ENCODE measurements around the gene SYDE1.
"Not testable (repeated sequence)": the region's sequence is repeated elsewhere in the genome, so short reads cannot be mapped to it uniquely, and the experiment has no call there.

SYDE1 gene, protein sequence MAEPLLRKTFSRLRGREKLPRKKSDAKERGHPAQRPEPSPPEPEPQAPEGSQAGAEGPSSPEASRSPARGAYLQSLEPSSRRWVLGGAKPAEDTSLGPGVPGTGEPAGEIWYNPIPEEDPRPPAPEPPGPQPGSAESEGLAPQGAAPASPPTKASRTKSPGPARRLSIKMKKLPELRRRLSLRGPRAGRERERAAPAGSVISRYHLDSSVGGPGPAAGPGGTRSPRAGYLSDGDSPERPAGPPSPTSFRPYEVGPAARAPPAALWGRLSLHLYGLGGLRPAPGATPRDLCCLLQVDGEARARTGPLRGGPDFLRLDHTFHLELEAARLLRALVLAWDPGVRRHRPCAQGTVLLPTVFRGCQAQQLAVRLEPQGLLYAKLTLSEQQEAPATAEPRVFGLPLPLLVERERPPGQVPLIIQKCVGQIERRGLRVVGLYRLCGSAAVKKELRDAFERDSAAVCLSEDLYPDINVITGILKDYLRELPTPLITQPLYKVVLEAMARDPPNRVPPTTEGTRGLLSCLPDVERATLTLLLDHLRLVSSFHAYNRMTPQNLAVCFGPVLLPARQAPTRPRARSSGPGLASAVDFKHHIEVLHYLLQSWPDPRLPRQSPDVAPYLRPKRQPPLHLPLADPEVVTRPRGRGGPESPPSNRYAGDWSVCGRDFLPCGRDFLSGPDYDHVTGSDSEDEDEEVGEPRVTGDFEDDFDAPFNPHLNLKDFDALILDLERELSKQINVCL

DNA sequence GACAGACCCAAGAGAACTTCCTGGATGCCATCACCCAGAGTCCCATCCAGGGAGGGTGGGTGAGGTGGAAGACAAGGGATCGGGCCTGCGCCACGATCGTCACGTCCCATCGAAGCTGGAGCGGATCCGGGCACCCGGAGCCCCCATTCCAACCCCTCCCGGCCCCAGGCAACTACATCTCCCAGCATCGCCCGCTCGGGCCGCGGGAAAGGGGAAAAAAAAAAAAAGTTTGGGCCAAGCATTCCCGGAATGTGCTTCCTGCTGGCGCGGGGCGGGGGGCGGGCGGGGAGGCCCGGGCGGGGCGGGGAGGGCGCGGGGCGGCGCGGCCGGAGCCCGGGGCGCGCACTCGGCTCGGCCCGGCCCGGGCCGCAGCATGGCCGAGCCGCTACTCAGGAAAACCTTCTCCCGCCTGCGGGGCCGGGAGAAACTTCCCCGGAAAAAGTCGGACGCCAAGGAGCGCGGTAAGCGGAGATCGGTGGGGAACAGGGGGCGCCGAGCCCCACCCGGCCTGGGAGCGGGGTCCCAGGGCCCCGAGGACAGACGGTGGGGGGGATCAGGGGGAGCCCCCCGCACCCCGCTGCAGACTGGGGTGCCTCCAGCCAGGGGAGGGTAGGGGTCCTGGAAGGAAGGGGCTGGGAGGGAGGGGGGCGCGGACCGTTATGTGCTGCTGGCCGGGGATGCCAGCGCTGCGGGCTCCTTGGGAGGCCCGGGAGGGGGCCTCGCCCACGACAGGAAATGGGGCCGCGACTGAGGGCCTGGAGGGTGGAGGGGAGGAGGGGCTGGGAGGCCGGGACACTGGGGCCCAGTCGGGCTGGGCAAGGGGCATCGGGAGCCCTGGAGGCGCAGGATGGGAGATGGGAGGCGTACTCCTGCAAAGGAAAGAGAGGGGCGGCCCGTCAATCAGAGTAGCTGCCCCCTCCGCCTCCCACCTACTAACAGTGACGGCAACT is at the start of gene SYDE1:
TSS of gene SYDE1 (plus strand) at position 341 of the 950 bp plus-strand sequence. CDS start at position 374, 33 bp downstream.
- peak; percentile 90 for DNase-seq

DNA sequence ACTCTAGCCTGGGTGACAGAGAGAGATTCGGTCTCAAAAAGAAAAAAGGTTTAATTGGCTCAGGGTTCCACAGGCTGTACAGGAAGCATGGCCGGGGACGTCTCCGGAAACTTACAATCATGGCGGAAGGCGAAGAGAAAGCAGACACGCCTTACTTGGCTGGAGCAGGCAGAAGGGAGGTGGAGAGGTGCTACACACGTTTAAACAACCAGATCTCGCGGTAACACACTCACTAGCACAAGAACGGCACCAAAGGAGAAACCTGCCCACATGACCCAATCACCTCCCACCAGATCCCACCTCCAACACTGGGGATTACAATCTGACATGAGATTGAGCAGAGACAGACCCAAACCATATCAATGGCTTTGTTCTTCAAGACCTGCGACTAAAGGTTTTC is 45.2 kb upstream of the SYDE1 start:
- no peak for DNase-seq

DNA sequence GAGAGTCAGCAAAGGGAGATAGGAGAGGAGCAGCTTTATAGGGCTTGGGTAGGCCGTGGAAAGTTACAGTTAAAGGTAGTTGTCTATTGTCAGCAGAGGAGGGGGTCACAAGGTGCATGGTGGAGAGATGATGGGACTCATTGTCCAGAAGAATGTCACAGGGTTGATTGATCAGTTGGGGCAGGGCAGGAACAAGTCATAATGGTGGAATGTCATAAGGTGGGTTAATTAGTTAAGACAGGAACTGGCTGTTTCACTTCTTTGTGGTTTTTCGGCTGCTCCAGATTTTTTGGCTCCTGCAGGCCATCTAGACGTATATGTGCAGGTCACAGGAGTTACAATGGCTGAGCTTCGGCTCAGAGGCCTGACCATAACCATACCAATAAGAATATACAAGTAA is 36.8 kb upstream of the SYDE1 start:
- not testable (repeated sequence) for DNase-seq

DNA sequence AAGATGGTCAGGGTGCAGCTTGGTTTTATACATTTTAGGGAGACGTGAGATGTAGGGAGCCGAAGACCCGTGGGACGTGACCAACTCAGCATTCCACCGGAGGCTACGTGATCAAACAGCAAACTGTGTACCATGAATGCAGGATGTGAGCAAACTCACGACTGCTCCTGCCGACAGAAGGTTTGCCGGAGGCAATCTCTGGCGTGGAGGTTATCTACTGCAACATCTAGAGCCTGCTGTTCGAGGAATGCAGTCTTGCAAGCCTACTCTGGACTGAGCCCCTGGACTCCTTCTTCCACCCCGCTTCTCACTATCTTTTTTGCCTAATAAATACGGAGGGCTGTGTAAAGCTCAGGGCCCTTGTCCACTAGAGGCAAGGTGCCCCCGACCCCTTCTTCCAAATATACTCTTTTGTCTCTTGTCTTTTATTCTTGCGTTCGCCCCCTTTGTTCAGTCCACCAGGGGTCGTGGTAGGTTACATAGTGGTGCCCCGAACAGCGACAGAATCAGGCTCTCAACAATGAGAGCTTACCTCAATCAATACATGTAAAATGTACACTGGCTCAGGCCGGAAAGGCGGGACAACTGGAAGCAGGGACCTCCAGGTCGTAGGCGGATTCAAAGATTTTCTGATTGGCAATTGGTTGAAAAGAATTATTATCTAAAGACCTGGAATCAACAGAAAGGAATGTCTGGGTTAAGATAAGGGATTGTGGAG is 34.1 kb upstream of the SYDE1 start:
- DNase-seq: no peak

DNA sequence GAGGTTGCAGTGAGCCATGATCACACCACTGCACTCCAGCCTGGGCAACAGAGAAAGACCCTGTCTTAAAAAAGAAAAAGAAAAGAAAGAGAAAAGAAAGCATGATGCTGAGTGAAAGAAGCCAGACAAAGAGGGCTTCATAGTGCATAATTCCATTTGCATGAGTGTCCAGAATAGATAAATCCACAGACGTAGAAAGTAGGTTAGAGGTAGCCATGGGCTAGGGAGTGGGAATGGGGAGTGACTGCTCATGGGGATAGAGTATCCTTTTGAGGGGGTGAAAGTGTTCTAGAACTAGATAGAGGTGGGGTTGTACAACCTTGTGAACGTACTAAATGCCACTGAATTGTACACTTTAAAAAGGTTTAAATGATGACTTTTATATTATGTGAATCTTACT is 32.8 kb upstream of the SYDE1 start:
- DNase-seq: no peak

DNA sequence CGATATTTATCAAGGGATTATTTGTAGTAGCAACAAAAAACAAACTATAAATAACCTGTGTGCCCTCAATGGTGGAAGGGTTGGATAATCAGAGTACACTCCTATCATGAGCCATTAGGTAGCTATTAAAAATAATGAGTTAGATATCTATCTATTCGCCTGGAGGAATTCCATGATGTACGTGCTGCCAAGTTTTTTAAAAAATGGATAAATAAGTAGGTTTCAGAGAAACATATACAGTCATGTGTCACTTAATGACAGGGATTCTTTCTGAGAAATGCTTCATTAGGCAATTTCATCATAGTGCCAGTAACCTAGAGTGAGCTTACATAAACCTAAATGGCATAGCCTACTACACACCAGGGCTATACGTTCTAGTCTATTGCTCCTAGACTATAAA is 31.4 kb upstream of the SYDE1 start:
- DNase-seq: no peak

DNA sequence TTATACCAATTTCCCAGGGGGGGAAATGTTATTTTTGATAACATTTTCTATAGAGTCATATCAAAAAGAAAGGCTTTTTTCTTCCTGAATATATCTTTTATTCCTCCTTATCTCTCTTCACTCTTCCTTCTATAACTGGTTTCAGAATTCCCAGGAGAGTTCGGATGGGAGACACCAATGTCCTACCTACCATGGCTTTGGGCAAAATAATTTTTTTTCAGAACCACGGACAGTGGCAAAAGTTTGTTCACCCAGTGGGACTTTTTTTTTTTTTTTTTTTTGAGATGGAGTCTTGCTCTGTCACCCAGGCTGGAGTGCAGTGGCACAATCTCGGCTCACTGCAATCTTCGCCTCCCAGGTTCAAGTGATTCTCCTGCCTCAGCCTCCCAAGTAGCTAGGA is 27.2 kb upstream of the SYDE1 start:
- DNase-seq: not testable (repeated sequence)

DNA sequence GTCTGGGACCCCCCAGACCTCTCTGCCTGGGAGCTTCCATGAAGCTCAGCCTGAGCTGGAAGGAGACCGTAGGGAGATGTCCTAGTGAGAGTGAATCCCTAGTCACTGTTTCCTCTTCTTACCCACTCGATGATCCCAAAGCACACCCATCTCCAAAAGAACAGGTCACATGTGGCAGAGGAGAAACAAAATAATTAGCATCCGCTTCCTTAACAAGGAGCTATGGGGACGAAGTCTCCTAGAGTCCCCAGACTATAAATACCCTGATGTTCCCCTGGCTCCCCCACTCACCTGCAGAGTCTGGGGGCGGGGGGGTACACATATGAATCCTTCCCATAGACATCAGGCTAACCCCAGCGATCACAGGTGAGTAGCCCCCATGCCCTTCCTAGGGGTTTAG is 25.3 kb upstream of the SYDE1 start, which contains the start of gene OR1I1:
TSS of gene OR1I1 (plus strand) at position 301 of the 400 bp plus-strand sequence. CDS start 4,855 bp downstream, outside the sequence.
- no peak for DNase-seq

DNA sequence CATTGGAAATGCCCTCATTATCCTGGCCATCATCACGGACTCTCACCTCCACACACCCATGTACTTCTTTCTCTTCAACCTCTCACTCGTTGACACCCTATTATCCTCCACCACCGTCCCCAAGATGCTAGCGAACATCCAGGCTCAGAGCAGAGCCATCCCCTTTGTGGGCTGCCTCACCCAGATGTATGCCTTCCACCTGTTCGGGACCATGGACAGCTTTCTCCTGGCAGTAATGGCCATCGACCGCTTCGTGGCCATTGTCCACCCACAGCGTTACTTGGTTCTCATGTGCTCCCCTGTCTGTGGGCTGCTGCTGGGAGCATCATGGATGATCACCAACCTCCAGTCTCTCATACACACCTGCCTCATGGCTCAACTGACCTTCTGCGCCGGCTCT is 20.0 kb upstream of the SYDE1 start:
- no peak for DNase-seq

DNA sequence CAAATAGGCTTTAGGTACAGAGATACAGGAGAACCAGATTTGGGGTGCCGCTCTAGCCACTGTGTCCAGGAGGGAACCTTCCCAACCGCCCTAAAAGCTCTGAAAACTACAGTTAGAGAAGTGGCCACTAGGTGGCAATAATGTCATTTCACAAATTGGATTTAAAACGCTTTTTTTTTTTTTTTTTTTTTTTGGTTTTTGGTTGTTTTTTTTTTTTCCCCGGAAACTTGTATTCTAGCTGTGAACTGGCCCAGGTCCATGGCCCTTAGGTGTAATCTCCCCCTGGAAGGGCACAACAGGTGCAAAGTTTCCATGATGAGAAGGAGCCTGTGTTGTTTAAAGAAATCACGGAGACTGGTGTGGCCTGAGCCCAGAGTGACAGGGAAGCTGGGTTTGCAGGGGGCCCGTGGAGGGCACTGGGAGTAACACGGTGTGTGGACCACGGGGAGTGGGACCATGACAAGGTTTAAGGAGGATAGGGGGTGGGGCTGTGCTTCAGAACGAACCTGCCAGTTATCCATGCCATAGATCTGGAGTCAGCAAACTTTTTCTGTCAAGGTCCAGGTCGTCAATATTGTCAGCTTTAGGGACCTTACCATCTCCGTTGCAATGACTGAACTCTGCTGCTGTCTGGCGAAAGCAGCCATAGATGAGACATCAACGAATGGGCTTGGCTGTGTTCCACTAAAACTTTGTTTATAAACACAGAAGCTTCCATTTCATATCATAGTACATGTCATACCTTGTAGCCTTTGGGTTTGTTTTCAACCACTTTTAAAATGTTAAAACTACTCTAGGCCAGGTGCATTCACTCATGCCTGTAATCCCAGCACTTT is 15.1 kb upstream of the SYDE1 start:
- DNase-seq: peak; percentile 68

DNA sequence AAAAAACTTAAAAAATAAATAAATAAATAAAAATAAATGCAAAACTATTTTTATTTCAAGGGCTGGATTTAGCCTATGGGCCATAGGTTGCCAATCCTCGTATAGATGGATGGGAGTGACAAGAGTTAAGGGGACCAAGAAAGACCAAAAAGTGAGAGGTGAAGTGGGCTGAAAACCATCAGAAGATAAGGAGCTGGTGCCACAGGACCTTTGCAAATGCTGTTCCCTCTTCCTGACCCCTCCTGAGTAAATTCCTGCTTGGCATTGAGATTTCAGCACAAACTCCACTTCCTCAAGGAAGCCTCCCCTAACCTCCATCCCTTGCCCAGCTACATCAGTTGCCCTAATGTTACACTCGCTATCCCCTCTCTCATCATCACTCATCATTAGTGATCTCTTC is 14.2 kb upstream of the SYDE1 start:
- DNase-seq: no peak

DNA sequence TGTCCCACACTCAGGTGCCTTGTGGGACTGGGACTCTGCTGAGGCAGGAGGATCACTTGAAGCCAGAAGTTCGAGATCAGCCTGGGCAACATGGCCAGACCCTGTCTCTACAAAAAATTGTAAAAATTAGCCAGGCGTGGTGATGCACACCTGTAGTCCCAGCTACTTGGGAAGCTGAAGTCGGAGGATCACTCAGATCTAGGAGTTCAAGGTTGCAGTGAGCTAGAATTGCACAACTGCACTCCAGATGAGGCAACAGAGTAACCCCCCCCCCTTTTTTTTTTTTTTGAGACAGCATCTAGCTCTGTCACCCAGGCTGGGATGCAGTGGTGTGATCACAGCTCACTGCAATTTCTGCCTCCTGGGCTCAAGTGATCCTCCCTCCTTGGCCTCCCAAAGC is 11.0 kb upstream of the SYDE1 start:
- DNase-seq: no peak

DNA sequence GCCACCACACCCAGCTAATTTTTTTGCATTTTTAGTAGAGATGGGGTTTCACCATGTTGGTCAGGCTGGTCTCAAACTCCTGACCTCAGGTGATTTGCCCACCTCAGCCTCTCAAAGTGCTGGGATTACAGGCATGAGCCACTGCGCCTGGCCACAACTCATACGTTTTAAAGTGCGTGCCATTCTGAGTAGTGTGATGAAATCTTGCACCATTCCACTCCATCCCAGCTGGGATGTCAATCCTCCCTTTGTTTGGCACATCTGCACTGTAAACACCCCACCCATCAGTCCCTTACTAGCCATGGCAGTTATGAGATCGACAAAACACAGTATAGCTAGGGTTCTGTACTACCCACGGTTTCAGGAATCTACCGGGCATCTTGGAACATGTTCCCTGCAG is 9.2 kb upstream of the SYDE1 start:
- not testable (repeated sequence) for DNase-seq

DNA sequence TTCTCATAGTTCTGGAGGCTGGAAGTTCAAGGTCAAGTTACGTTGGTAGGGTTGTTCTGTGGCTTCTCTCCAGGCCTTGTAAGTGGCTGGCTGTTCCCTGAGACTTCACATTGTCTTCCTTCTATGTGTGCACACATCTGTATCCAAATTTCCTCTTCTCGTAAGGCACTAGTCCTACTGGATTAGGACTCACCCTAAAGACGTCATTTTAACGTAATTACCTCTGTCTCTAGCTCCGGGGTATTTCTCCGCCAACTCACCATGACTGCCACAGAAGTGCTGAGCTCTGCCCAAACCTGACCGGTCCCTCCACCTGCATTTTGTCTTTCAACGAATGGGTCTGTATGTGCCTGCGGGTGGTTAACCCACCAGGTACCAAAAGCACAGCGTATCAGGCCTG is 8.7 kb upstream of the SYDE1 start:
- no peak for DNase-seq

DNA sequence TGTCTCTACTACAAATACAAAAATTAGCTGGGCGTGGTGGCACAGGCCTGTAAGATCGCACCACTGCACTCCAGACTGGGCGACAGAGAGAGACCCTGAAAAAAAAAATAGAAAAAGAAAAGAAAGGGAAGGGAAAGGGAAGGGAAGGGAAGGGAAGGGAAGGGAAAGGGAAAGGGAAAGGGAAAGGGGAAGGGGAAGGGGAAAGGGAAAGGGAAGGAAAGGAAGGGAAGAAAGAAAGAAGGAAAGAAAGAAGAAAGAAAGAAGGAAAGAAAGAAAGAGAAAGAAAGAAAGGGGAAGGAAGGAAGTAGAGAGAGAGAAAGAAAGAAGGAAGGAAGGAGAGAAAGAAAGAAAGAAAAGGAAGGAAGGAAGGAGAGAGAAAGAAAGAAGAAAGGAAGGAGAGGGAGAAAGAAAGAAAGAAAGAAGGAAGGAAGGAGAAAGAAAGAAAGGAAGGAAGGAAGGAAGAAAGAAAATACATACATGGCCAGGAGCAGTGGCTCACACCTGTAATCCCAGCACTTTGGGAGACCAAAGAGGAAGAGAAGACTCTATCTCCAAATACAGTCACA is 8.1 kb upstream of the SYDE1 start:
- DNase-seq: no peak

DNA sequence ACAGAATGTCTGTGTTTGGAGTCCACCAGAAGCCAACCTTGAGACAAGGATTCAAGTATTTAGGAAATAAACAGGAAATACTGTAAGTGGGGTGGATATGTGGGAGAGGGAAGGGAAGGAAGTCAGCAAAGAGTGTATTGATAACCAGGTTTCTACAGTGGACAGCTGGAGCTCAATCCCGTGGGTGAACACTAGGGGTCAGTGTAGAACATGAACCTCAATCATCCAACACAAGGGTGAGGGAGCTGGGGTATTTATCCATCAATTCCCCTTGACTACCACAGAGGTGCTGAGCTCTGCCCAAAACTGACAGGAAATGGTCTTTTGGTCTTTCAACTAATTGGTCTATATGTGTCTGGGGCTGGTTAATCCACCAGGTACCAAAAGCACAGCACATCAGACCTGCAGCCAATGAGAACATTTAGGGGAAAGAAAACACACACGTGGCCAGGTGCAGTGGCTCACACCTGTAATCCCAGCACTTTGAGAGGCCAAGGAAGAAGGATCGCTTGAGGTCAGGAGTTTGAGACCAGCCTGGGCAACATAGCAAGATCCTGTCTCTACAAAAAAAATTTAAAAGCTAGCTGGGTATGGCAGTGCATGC is 5.6 kb upstream of the SYDE1 start:
- peak; percentile 27 for DNase-seq

DNA sequence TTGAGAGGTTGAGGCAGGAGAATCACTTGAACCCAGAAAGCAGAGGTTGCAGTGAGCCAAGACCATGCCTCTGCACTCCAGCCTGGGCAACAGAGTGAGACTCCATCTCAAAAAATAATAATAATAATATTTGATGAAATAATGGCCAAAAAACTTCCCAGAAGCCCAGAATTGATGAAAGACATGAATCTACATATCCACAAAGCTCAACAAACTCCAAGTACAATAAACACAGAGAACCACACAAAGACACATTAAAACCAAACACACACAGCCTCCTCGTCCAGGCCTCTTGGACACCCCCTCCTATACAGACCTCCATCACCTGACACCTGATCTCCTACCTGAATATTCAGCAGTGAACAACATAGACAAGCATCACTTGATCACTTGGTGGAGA is 3.2 kb upstream of the SYDE1 start:
- DNase-seq: no peak

DNA sequence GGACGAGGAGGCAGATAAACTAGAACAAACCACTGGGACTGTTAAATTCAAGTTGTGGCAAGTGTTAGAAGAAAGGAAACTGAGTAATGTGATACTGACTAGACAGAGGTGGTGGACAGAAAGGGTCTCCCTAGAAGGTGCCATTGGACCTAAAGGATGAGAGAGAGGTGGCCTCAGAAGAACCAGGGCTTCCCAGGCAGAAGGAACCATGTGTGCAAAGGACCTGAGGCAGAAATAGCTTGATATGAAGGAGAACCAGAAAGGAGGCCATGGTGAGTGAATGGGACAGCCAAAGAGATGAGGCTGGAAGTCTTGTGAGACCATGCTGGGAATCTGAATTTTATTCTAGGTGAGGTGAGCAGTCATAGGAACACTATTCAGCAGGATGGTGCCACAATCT is 2.8 kb upstream of the SYDE1 start:
- no peak for DNase-seq

DNA sequence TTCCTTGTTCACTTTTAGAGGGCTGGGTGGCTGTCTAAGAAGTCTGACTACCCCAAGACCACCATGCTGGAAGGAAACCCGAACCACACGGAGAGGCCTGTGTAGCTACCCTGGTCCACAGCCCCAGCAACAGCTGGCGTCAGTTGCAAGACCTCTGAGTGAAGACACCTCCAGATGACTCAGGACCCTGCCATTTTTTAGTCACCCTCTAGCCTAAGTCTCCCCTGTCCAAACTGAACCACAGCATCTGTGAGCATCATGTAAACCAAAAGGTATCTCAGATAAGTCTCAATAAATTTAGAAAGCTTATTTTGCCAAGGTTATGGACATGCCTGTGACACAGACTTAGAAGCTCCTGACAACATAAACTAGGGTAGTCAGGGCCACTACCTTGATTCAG is 2.2 kb upstream of the SYDE1 start:
- DNase-seq: no peak

DNA sequence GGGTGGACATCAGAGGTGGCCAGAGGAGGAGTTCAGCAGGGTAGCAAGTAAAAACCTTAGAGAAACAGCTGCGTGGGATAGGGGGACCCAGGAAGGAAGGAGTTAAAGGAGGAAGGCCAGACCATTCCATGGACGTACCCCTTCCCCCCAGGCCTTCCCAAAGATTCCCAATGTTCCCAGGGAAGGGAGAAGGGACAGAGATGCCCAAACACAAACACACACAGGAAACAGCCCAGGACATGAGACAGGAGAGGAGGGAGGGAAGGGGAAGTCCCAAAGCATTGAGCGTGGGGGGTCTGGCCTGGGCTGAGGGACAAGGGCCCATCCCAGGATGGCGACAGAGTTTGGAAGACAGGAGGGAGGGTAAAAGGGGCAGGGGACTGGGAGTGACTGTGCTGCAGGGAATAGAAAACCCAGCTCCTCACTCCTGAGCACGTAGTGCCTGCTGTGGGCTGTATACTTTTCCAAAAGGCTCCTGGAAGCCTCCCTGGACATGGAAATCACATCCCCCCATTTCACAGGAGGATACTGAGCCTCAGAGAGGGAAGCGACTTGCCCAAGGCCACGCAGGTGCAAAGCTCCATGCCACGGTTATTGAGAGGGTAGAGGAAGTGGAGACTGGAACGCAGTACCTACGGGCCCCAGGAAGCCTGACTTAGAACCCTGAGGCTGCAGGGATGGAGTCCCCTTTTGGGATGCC is 1.1 kb downstream of the SYDE1 start:
- DNase-seq: peak; percentile 30
